Measurements from ENCODE around the gene RASD2.

RASD2 gene

DNA sequence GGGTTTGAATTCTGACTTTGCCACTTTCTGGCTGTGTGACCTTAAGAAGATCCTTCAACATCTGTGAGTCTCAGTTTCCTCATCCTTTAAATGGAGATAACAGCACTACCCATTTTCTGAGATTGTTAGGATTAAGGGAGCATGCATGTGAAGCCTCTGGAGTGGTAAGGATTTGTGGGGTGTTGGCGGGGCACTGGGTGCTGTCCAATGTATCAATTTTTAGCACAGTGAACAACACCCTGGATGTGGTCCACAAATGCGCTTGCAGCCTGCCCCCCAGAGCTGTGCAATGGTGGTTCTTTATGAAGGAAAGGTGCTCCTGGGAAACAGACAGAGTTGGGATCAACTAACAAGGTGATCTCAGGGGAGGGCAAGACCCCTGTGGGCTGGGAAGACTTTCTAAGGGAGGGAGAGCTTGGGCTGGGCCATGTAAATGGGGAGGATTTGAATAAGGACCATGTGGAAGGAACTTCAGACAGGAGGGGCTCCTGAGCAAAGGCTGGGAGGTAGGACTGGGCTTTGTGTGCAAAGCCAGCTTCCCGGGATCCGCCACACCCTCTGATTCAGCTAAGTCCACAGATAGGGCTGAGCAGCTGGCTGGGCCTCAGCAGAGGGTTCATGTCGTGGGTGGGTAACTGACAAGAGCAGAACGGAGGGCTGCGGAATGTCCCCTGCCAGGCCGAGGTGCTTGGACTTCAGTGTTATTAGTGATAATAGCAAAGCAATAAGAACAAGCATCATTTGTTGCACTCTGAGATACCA, 22.7 kb upstream of the RASD2 start:
- Histone ChIP-seq H3K9ac (ENCODE audit: low read depth in 1 of 2, low read length in 2 of 2) (no peak overlapping the region), H3K9me3 (ENCODE audit: control insufficient read depth in 2 of 2, low read length in 2 of 2) (no peaks in the 10 kb centered on the region), H3K4me1 (ENCODE audit: control insufficient read depth in 2 of 2, insufficient read depth in 2 of 2, low read length in 2 of 2) (peaks cover 0 to 7% of the 10 kb centered on the region in 2 donors), H3K4me3 (ENCODE audit: low read length in 2 of 2) (no peak overlapping the region), H3K27me3 (ENCODE audit: control insufficient read depth in 2 of 2, insufficient read depth in 2 of 2, low read length in 2 of 2) (no peaks in the 10 kb centered on the region), H3K36me3 (ENCODE audit: control insufficient read depth in 2 of 2, insufficient read depth in 2 of 2, low read length in 2 of 2) (no peaks in the 10 kb centered on the region), H3K27ac (ENCODE audit: low read depth in 2 of 2, low read length in 2 of 2) (peak overlapping the region; percentile 23 to 28)

DNA sequence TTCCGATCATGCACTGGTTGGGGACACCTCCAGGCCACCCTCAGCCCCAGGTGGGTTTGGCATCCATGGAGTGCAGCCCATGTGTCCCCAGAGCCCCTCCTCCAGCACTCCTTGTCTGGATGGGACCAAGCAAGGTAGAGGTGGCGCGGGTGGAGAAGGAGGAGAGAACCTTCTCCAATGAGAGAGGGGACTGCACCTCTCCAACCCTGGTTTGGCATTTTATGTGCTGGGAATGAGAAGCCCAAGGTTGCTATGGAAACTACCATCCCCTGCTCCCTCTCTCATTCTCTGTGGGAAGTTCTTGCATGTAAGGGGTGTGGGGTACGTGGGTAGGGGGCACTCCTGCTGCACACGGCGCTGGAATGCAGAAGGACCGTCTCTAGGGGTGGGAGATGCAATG, 21.8 kb upstream of the RASD2 start:
- Histone ChIP-seq H3K27me3 (ENCODE audit: control insufficient read depth in 2 of 2, insufficient read depth in 2 of 2, low read length in 2 of 2) (peaks cover 0 to 2% of the 10 kb centered on the region in 2 donors), H3K4me1 (ENCODE audit: control insufficient read depth in 2 of 2, insufficient read depth in 2 of 2, low read length in 2 of 2) (peaks cover 0 to 7% of the 10 kb centered on the region in 2 donors), H3K36me3 (ENCODE audit: control insufficient read depth in 2 of 2, insufficient read depth in 2 of 2, low read length in 2 of 2) (no peaks in the 10 kb centered on the region), H3K27ac (ENCODE audit: low read depth in 2 of 2, low read length in 2 of 2) (peak overlapping the region in 1 of 2 donors; percentile 23), H3K9ac (ENCODE audit: low read depth in 1 of 2, low read length in 2 of 2) (no peak overlapping the region), H3K4me3 (ENCODE audit: low read length in 2 of 2) (no peak overlapping the region), H3K9me3 (ENCODE audit: control insufficient read depth in 2 of 2, low read length in 2 of 2) (no peaks in the 10 kb centered on the region)

GRCh38 chr22:35519306-35520000, 21.2 kb upstream of the RASD2 start:
- H3K27me3 ChIP-seq (ENCODE audit: control insufficient read depth in 2 of 2, insufficient read depth in 2 of 2, low read length in 2 of 2): peaks cover 0 to 2% of the 10 kb centered on the region in 2 donors

GRCh38 chr22:35521358-35522224, 19.0 kb upstream of the RASD2 start:
- peaks cover 0 to 7% of the 10 kb centered on the region in 2 donors for H3K4me1 ChIP-seq (ENCODE audit: control insufficient read depth in 2 of 2, insufficient read depth in 2 of 2, low read length in 2 of 2)
- no peak overlapping the region for H3K27ac ChIP-seq (ENCODE audit: low read depth in 2 of 2, low read length in 2 of 2)
- H3K4me3 ChIP-seq (ENCODE audit: low read length in 2 of 2): no peak overlapping the region
- H3K9me3 ChIP-seq (ENCODE audit: control insufficient read depth in 2 of 2, low read length in 2 of 2): no peaks in the 10 kb centered on the region
- no peak overlapping the region for H3K9ac ChIP-seq (ENCODE audit: low read depth in 1 of 2, low read length in 2 of 2)
- H3K36me3 ChIP-seq (ENCODE audit: control insufficient read depth in 2 of 2, insufficient read depth in 2 of 2, low read length in 2 of 2): no peaks in the 10 kb centered on the region
- peaks cover 0 to 2% of the 10 kb centered on the region in 2 donors for H3K27me3 ChIP-seq (ENCODE audit: control insufficient read depth in 2 of 2, insufficient read depth in 2 of 2, low read length in 2 of 2)

More at GRCh38 chr22:35519306-35520000, 21.2 kb upstream of the RASD2 start:
- Histone ChIP-seq H3K36me3 (ENCODE audit: control insufficient read depth in 2 of 2, insufficient read depth in 2 of 2, low read length in 2 of 2) (no peaks in the 10 kb centered on the region), H3K27ac (ENCODE audit: low read depth in 2 of 2, low read length in 2 of 2) (no peak overlapping the region), H3K4me3 (ENCODE audit: low read length in 2 of 2) (no peak overlapping the region), H3K4me1 (ENCODE audit: control insufficient read depth in 2 of 2, insufficient read depth in 2 of 2, low read length in 2 of 2) (peaks cover 0 to 7% of the 10 kb centered on the region in 2 donors), H3K9me3 (ENCODE audit: control insufficient read depth in 2 of 2, low read length in 2 of 2) (no peaks in the 10 kb centered on the region), H3K9ac (ENCODE audit: low read depth in 1 of 2, low read length in 2 of 2) (no peak overlapping the region)

- H3K9me3 ChIP-seq (ENCODE audit: control insufficient read depth in 2 of 2, low read length in 2 of 2): no peaks in the 10 kb centered on the region
- H3K27ac ChIP-seq (ENCODE audit: low read depth in 2 of 2, low read length in 2 of 2): no peak overlapping the region
- peaks cover 0 to 2% of the 10 kb centered on the region in 2 donors for H3K27me3 ChIP-seq (ENCODE audit: control insufficient read depth in 2 of 2, insufficient read depth in 2 of 2, low read length in 2 of 2)
- H3K4me3 ChIP-seq (ENCODE audit: low read length in 2 of 2): no peak overlapping the region
- no peak overlapping the region for H3K9ac ChIP-seq (ENCODE audit: low read depth in 1 of 2, low read length in 2 of 2)
- peaks cover 0 to 7% of the 10 kb centered on the region in 2 donors for H3K4me1 ChIP-seq (ENCODE audit: control insufficient read depth in 2 of 2, insufficient read depth in 2 of 2, low read length in 2 of 2)
- no peaks in the 10 kb centered on the region for H3K36me3 ChIP-seq (ENCODE audit: control insufficient read depth in 2 of 2, insufficient read depth in 2 of 2, low read length in 2 of 2)
These were observed 18.1 kb upstream of the RASD2 start for GRCh38 chr22:35522225-35523149.

- H3K4me1 ChIP-seq (ENCODE audit: control insufficient read depth in 2 of 2, insufficient read depth in 2 of 2, low read length in 2 of 2): peaks cover 0 to 3% of the 10 kb centered on the region in 2 donors
- no peak overlapping the region for H3K9ac ChIP-seq (ENCODE audit: low read depth in 1 of 2, low read length in 2 of 2)
- H3K4me3 ChIP-seq (ENCODE audit: low read length in 2 of 2): no peak overlapping the region
- no peaks in the 10 kb centered on the region for H3K9me3 ChIP-seq (ENCODE audit: control insufficient read depth in 2 of 2, low read length in 2 of 2)
- peaks cover 0 to 2% of the 10 kb centered on the region in 2 donors for H3K27me3 ChIP-seq (ENCODE audit: control insufficient read depth in 2 of 2, insufficient read depth in 2 of 2, low read length in 2 of 2)
- H3K36me3 ChIP-seq (ENCODE audit: control insufficient read depth in 2 of 2, insufficient read depth in 2 of 2, low read length in 2 of 2): no peaks in the 10 kb centered on the region
- H3K27ac ChIP-seq (ENCODE audit: low read depth in 2 of 2, low read length in 2 of 2): peak overlapping the region; percentile 45 to 46
These were observed 17.3 kb upstream of the RASD2 start for GRCh38 chr22:35523167-35523947.

- no peak overlapping the region for H3K9ac ChIP-seq (ENCODE audit: low read depth in 1 of 2, low read length in 2 of 2)
- no peaks in the 10 kb centered on the region for H3K4me1 ChIP-seq (ENCODE audit: control insufficient read depth in 2 of 2, insufficient read depth in 2 of 2, low read length in 2 of 2)
- no peaks in the 10 kb centered on the region for H3K36me3 ChIP-seq (ENCODE audit: control insufficient read depth in 2 of 2, insufficient read depth in 2 of 2, low read length in 2 of 2)
- no peaks in the 10 kb centered on the region for H3K9me3 ChIP-seq (ENCODE audit: control insufficient read depth in 2 of 2, low read length in 2 of 2)
- H3K27ac ChIP-seq (ENCODE audit: low read depth in 2 of 2, low read length in 2 of 2): peak overlapping the region in 1 of 2 donors; percentile 38
- H3K27me3 ChIP-seq (ENCODE audit: control insufficient read depth in 2 of 2, insufficient read depth in 2 of 2, low read length in 2 of 2): peaks cover 0 to 2% of the 10 kb centered on the region in 2 donors
- no peak overlapping the region for H3K4me3 ChIP-seq (ENCODE audit: low read length in 2 of 2)
These were observed 15.5 kb upstream of the RASD2 start for GRCh38 chr22:35524966-35525686.

DNA sequence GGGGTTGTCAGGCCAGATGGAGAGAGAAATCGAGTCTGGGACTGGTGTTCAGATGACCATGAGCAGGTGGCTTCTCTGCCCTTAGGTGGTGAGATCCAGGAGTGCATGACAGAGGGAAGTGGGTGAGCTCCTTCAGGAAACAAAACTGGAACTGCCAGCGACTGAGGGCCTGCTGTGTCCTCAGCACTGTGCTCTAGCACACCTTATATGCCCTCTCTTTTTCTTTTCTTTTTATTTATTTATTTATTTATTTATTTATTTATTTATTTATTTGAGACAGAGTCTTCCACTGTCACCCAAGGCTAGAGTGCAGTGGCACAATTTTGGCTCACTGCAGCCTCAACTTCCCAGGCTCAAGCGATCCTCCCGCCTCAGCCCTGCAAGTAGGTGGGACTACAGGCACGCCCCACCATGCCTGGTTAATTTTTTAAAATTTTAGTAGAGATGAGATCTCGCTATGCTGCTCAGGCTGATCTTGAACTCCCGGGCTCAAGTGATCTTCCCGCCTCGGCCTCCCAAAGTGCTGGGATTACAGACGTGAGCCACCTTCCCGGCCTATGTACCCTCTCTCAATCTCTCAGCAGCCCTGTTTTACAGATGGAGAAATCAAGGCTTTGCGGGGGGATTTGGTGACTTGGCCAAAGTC, 14.8 kb upstream of the RASD2 start:
- H3K27ac ChIP-seq (ENCODE audit: low read depth in 2 of 2, low read length in 2 of 2): peak overlapping the region in 1 of 2 donors; percentile 38

More for the DNA sequence above, 14.8 kb upstream of the RASD2 start:
- Histone ChIP-seq H3K9me3 (ENCODE audit: control insufficient read depth in 2 of 2, low read length in 2 of 2) (no peaks in the 10 kb centered on the region), H3K4me1 (ENCODE audit: control insufficient read depth in 2 of 2, insufficient read depth in 2 of 2, low read length in 2 of 2) (no peaks in the 10 kb centered on the region), H3K36me3 (ENCODE audit: control insufficient read depth in 2 of 2, insufficient read depth in 2 of 2, low read length in 2 of 2) (no peaks in the 10 kb centered on the region), H3K4me3 (ENCODE audit: low read length in 2 of 2) (no peak overlapping the region), H3K27me3 (ENCODE audit: control insufficient read depth in 2 of 2, insufficient read depth in 2 of 2, low read length in 2 of 2) (peaks cover 0 to 2% of the 10 kb centered on the region in 2 donors), H3K9ac (ENCODE audit: low read depth in 1 of 2, low read length in 2 of 2) (no peak overlapping the region)

Measured in mucosa of rectum (tissue), 2 donors.